Fibroblast of skin of back (primary cell): ENCODE measurements around the gene MEX3D.
A peak's percentile ranks its signal among the peaks of the same experiment; 100 is the strongest.

Source experiments
- DNase-seq: peaks from one replicate; pipeline ENCODE4 v3.0.0-alpha.2; 2013

MEX3D gene

GRCh38 chr19:1514986-1515721 lies 53.0 kb downstream of the MEX3D start:
- no peak for DNase-seq

GRCh38 chr19:1514295-1514661 lies 53.8 kb downstream of the MEX3D start:
- no peak for DNase-seq

GRCh38 chr19:1513499-1514294 lies 54.4 kb downstream of the MEX3D start:
- DNase-seq = peak; percentile 69

GRCh38 chr19:1512671-1513498 lies 55.2 kb downstream of the MEX3D start, which contains the start of gene ADAMTSL5:
Gene ADAMTSL5 (minus strand): TSS chr19:1513019. CDS start chr19:1510943, 2,076 bp downstream.
- DNase-seq = peak; percentile 76

GRCh38 chr19:1511318-1512317 lies 56.5 kb downstream of the MEX3D start:
- no peak for DNase-seq

GRCh38 chr19:1510807-1511206 lies 57.3 kb downstream of the MEX3D start:
- no peak for DNase-seq

- DNase-seq = no peak
Measured at GRCh38 chr19:1510442-1510806, 57.7 kb downstream of the MEX3D start.

- no peak for DNase-seq
Measured at GRCh38 chr19:1509602-1510441, 58.3 kb downstream of the MEX3D start.

- no peak for DNase-seq
Measured at GRCh38 chr19:1508507-1508856, 59.6 kb downstream of the MEX3D start.

GRCh38 chr19:1507763-1508506 lies 60.2 kb downstream of the MEX3D start:
- DNase-seq = peak; percentile 94

- no peak for DNase-seq
Measured at GRCh38 chr19:1507192-1507660, 60.9 kb downstream of the MEX3D start.

GRCh38 chr19:1505991-1506881 lies 61.9 kb downstream of the MEX3D start:
- no peak for DNase-seq

GRCh38 chr19:1505012-1505411 lies 63.1 kb downstream of the MEX3D start:
- DNase-seq = no peak
